IMR-90 (cell line): ENCODE results near the gene ATIC. TPM values are rescaled to one million over a fixed set of nuclear protein-coding genes. Genes with fewer than 3 reads are reported as not detected.

Experiments used
- ATAC-seq: fragments of 200-7000 bp; cut with Tn5 transposase; 2 replicates; pipeline ENCODE4 v1.9.1; 2020; ENCODE audit warnings: low read depth, mild to moderate bottlenecking, moderate library complexity
- BruUV-seq: library from RNA; stranded (reverse); fragments of 400-500 nt; replicated peaks from 2 replicates; lab custom pipeline; 2021; lab: Mats Ljungman, UMichigan
- CTCF ChIA-PET: fragments of 300-600 bp; formaldehyde crosslinking; extraction: SDS; loops from one replicate; lab custom pipeline; 2021; ENCODE audit warnings: antibody characterized with exemption; lab: Yijun Ruan, JAX
- POLR2A ChIA-PET: fragments of 300-600 bp; sonication (Branson Sonifier 250); formaldehyde crosslinking; loops from one replicate; lab custom pipeline; 2022; ENCODE audit warnings: antibody characterized with exemption; ENCODE audit not compliant: unreplicated experiment; lab: Charles Lee
- DNase-seq: peaks from one replicate; pipeline ENCODE4 v3.0.0; 2013
- H2AFZ ChIP-seq: replicated peaks from 2 replicates; pipeline ENCODE3; 2013; ENCODE audit warnings: low read length, mild to moderate bottlenecking; ENCODE audit not compliant: poor library complexity
- H2AK5ac ChIP-seq: 2 replicates; pipeline ENCODE4 v1.6.1; 2013; ENCODE audit warnings: low read depth, low read length, inconsistent platforms
- H2AK9ac ChIP-seq: replicated peaks from 2 replicates; pipeline ENCODE3; 2013; ENCODE audit warnings: mild to moderate bottlenecking, low read depth, low read length, moderate library complexity; ENCODE audit not compliant: poor library complexity
- H2BK120ac ChIP-seq: 2 replicates; pipeline ENCODE4 v1.6.1; 2013; ENCODE audit warnings: low read depth, low read length, inconsistent platforms
- H2BK15ac ChIP-seq: 3 replicates; pipeline ENCODE4 v1.6.1; 2013; ENCODE audit warnings: low read depth, low read length, inconsistent platforms
- H2BK20ac ChIP-seq: 2 replicates; pipeline ENCODE4 v1.6.1; 2013; ENCODE audit warnings: low read depth, mild to moderate bottlenecking, inconsistent platforms, low read length, moderate library complexity
- H2BK5ac ChIP-seq: 2 replicates; pipeline ENCODE4 v1.6.1; 2013; ENCODE audit warnings: mild to moderate bottlenecking, low read depth, low read length, inconsistent platforms; ENCODE audit not compliant: poor library complexity, severe bottlenecking
- H3K14ac ChIP-seq: replicated peaks from 2 replicates; pipeline ENCODE4 v1.6.1; 2013; ENCODE audit warnings: low read depth, low read length, inconsistent platforms
- H3K18ac ChIP-seq: 2 replicates; pipeline ENCODE4 v1.6.1; 2013; ENCODE audit warnings: low read depth, low read length, control low read depth
- H3K23ac ChIP-seq: 2 replicates; pipeline ENCODE4 v1.6.1; 2013; ENCODE audit warnings: low read depth, low read length, inconsistent platforms
- H3K27ac ChIP-seq: 2 replicates; pipeline ENCODE4 v1.5.1; 2013; ENCODE audit warnings: mild to moderate bottlenecking, control low read depth, low read length; ENCODE audit not compliant: insufficient read depth
- H3K27me3 ChIP-seq: 2 replicates; pipeline ENCODE4 v1.6.1; 2013; ENCODE audit warnings: low read length; ENCODE audit not compliant: control insufficient read depth, insufficient read depth
- H3K36me3 ChIP-seq: 2 replicates; pipeline ENCODE4 v1.6.1; 2013; ENCODE audit warnings: low read length, mixed read lengths; ENCODE audit not compliant: control insufficient read depth, insufficient read depth
- H3K4ac ChIP-seq: 2 replicates; pipeline ENCODE4 v1.6.1; 2013; ENCODE audit warnings: low read depth, low read length, inconsistent platforms
- H3K4me1 ChIP-seq: 2 replicates; pipeline ENCODE4 v1.6.1; 2013; ENCODE audit warnings: low read length, mixed read lengths; ENCODE audit not compliant: control insufficient read depth, insufficient read depth
- H3K4me2 ChIP-seq: 2 replicates; pipeline ENCODE4 v1.6.1; 2013; ENCODE audit warnings: low read depth, mild to moderate bottlenecking, control low read depth, low read length, moderate library complexity
- H3K4me3 ChIP-seq: 2 replicates; pipeline ENCODE4 v1.5.1; 2013; ENCODE audit warnings: low read depth, mild to moderate bottlenecking, control low read depth, low read length, moderate library complexity; ENCODE audit not compliant: insufficient read depth
- H3K56ac ChIP-seq: 2 replicates; pipeline ENCODE4 v1.6.1; 2013; ENCODE audit warnings: low read length, inconsistent platforms; ENCODE audit not compliant: insufficient read depth; ENCODE audit errors: extremely low read depth
- H3K79me1 ChIP-seq, 2 experiments: 2 replicates each; pipeline ENCODE4 v1.6.1; 2013; ENCODE audit warnings: low read length in 2 of 2, inconsistent platforms in 1 of 2, low read depth in 1 of 2
- H3K9ac ChIP-seq: 2 replicates; pipeline ENCODE4 v1.6.1; 2013; ENCODE audit warnings: low read depth, low read length, control low read depth
- H3K9me1 ChIP-seq: 2 replicates; pipeline ENCODE4 v1.6.1; 2013; ENCODE audit warnings: low read length, inconsistent platforms; ENCODE audit not compliant: insufficient read depth
- H3K9me3 ChIP-seq: 2 replicates; pipeline ENCODE4 v1.6.1; 2013; ENCODE audit warnings: low read length; ENCODE audit not compliant: control insufficient read depth, insufficient read depth
- H4K20me1 ChIP-seq: 2 replicates; pipeline ENCODE4 v1.6.1; 2013; ENCODE audit warnings: low read length, inconsistent platforms; ENCODE audit not compliant: insufficient read depth
- H4K5ac ChIP-seq: 2 replicates; pipeline ENCODE4 v1.6.1; 2013; ENCODE audit warnings: mild to moderate bottlenecking, low read depth, low read length, control low read depth
- H4K8ac ChIP-seq, 2 experiments: 2 replicates each; pipeline ENCODE4 v1.6.1; 2013; ENCODE audit warnings: low read depth in 2 of 2, low read length in 2 of 2, control low read depth in 1 of 2, inconsistent platforms in 1 of 2
- H4K91ac ChIP-seq: 2 replicates; pipeline ENCODE4 v1.6.1; 2013; ENCODE audit warnings: low read depth, low read length, inconsistent platforms; ENCODE audit not compliant: insufficient read depth
- CEBPB ChIP-seq: IDR thresholded peaks from 2 replicates; pipeline ENCODE4 v1.6.1; 2012; ENCODE audit warnings: low read depth, low read length, improper control_type of control experiment
- CTCF ChIP-seq: conservative IDR thresholded peaks from 2 replicates; pipeline ENCODE4 v1.5.1; 2012; ENCODE audit warnings: mild to moderate bottlenecking, low read depth, low read length, improper control_type of control experiment
- MAFK ChIP-seq: IDR thresholded peaks from 2 replicates; pipeline ENCODE4 v1.6.1; 2012; ENCODE audit warnings: low read depth, low read length, improper control_type of control experiment
- MAZ ChIP-seq: IDR thresholded peaks from 2 replicates; pipeline ENCODE4 v1.6.1; 2012; ENCODE audit warnings: low read depth, mild to moderate bottlenecking, low read length, improper control_type of control experiment, moderate library complexity, borderline replicate concordance
- POLR2A ChIP-seq: IDR thresholded peaks from 2 replicates; pipeline ENCODE4 v1.6.1; 2012; ENCODE audit warnings: mild to moderate bottlenecking, low read depth, low read length
- RAD21 ChIP-seq: IDR thresholded peaks from 2 replicates; pipeline ENCODE4 v1.6.1; 2012; ENCODE audit warnings: low read length, improper control_type of control experiment
- RCOR1 ChIP-seq: IDR thresholded peaks from 2 replicates; pipeline ENCODE4 v1.6.1; 2012; ENCODE audit warnings: mild to moderate bottlenecking, low read length, improper control_type of control experiment; ENCODE audit not compliant: insufficient replicate concordance
- RFX5 ChIP-seq: IDR thresholded peaks from 2 replicates; pipeline ENCODE4 v1.8.0; 2012; ENCODE audit warnings: low read depth, mild to moderate bottlenecking, low read length, moderate library complexity
- WGBS, 2 experiments: methylation state at CpG; one replicate each; pipeline versions ENCODE4 v1.1.5 to v1.1.7; 2013; ENCODE audit warnings: missing lambda C conversion rate in 2 of 2; ENCODE audit not compliant: insufficient read length in 1 of 2; ENCODE audit errors: extremely low coverage in 2 of 2; 5-methylcytosine and 5-hydroxymethylcytosine counted together
- dilution Hi-C: fragments of 300-500 bp; cut with HindIII; formaldehyde crosslinking; loops from one replicate; pipeline ENCODE4 v1.14.3; 2018; ENCODE audit warnings: low sequenced_read_pairs; ENCODE audit not compliant: unreplicated experiment
- in situ Hi-C: fragments of 300-500 bp; cut with MboI; formaldehyde crosslinking; loops from 3 replicates; pipeline ENCODE4 v1.14.3; 2019; ENCODE audit warnings: low sequenced_read_pairs, inconsistent platforms, mixed read lengths
- intact Hi-C: fragments of 100-400 bp; cut with micrococcal nuclease; formaldehyde crosslinking; loops from 2 replicates; pipeline ENCODE4 v1.10.0; 2022
- polyA plus RNA-seq, 3 experiments: library from polyadenylated mRNA; depleted of rRNA; stranded (reverse); fragments of >200 nt; gene quantifications; 2 replicates each; pipeline ENCODE4 v1.2.3, GENCODE V29; 2012; ENCODE audit warnings: low replicate concordance in 1 of 3
- total RNA-seq: library from RNA; depleted of rRNA; stranded (reverse); fragments of >200 nt; gene quantifications from 2 replicates; pipeline ENCODE4 v1.2.3, GENCODE V29; 2012

ATIC gene
- total and polyA plus RNA-seq, 2 of the 4 experiments (the other 2 are of a cell fraction): 30.5 to 101 TPM

GRCh38 chr2:215277944-215278343 lies 33.9 kb upstream of the ATIC start:
- no peaks in the 10 kb centered on the region for H4K20me1 ChIP-seq
- H4K8ac ChIP-seq: no peak overlapping the region
- H3K9me3 ChIP-seq: no peaks in the 10 kb centered on the region
- in situ Hi-C loops: no loop called here
- H2BK120ac ChIP-seq: no peak overlapping the region
- no peak overlapping the region for H3K23ac ChIP-seq
- intact Hi-C loops: loop anchor here (10.0 kb wide), 1 partner anchor 657 kb away; no protein-coding TSS in a partner anchor
- no peak overlapping the region for H3K18ac ChIP-seq
- no peak overlapping the region for H2BK15ac ChIP-seq
- no peak overlapping the region for H3K14ac ChIP-seq
- no peaks in the 10 kb centered on the region for H3K4me1 ChIP-seq
- H4K91ac ChIP-seq: no peak overlapping the region
- H3K27ac ChIP-seq: no peak overlapping the region
- H3K36me3 ChIP-seq: no peaks in the 10 kb centered on the region
- CTCF ChIA-PET: interaction anchor here (1.3 kb wide), 1 partner anchor 8 kb away, joined by 4 read pairs; no protein-coding TSS in a partner anchor
- no peak overlapping the region for H3K4me3 ChIP-seq
- H3K79me1 ChIP-seq: no peaks in the 10 kb centered on the region
- H2BK5ac ChIP-seq: no peak overlapping the region
- no peaks in the 10 kb centered on the region for H3K9me1 ChIP-seq
- H2AK9ac ChIP-seq: no peak overlapping the region
- WGBS, 2 experiments: no CpG with 5 or more reads among the region's 3 CpGs
- POLR2A ChIA-PET: no interaction called here
- dilution Hi-C loops: no loop called here
- no peak overlapping the region for H3K4ac ChIP-seq
- no peak overlapping the region for H4K5ac ChIP-seq
- ATAC-seq (no peak), DNase-seq (no peak)
- no peaks in the 10 kb centered on the region for H3K27me3 ChIP-seq
- H2BK20ac ChIP-seq: no peak overlapping the region
- no peak overlapping the region for H2AK5ac ChIP-seq
- H3K4me2 ChIP-seq: no peak overlapping the region
- no peak overlapping the region for H2AFZ ChIP-seq
- H3K9ac ChIP-seq: no peak overlapping the region
- no peak for TF ChIP-seq MAZ
- TF ChIP-seq CEBPB: no peak
- no peak for TF ChIP-seq POLR2A
- no peak for TF ChIP-seq CTCF
- no peak for TF ChIP-seq RFX5
- TF ChIP-seq RAD21: no peak
- no peak for TF ChIP-seq RCOR1
- TF ChIP-seq MAFK: no peak
- BruUV-seq: no TSS peak
- no peak overlapping the region for H3K56ac ChIP-seq
